Thyroid gland (tissue), 4 donors: ENCODE results near the gene CLCA2.

ENCODE experiments used
- CTCF ChIP-seq, 6 experiments: fragments of 200-600 bp in 3 of 6; fragments of 450-650 bp in 3 of 6; sonication (generic) in 3 of 6; IDR thresholded peaks; one replicate each; pipeline ENCODE4 v1.5.1; 2016 to 2019; ENCODE audit warnings: antibody characterized with exemption in 6 of 6, mild to moderate bottlenecking in 2 of 6, inconsistent platforms in 1 of 6, moderate library complexity in 1 of 6
- POLR2A ChIP-seq, 2 donors: fragments of 450-650 bp; IDR thresholded peaks; one replicate each; pipeline ENCODE4 v1.6.1; 2017; ENCODE audit warnings: antibody characterized with exemption in 2 of 2, mild to moderate bottlenecking in 2 of 2, moderate library complexity in 1 of 2

- TF ChIP-seq CTCF (IDR thresholded peaks at IDR 0.05) (no peak), POLR2A (IDR thresholded peaks at IDR 0.05) (no peak)
Measured at GRCh38 chr1:86396498-86396890, 27.5 kb upstream of the CLCA2 start.
